Panc1 (cell line): Measurements from ENCODE around the gene GPR12.

ENCODE experiments used
- SIN3A ChIP-seq: IDR thresholded peaks from 2 replicates; pipeline ENCODE4 v1.6.1; 2012; ENCODE audit warnings: low read depth, mild to moderate bottlenecking, low read length, moderate library complexity, borderline replicate concordance; ENCODE audit not compliant: insufficient read depth
- TF ChIP-seq, protein P1 (sequence below): fragments of 450-650 bp; IDR thresholded peaks from 2 replicates; pipeline ENCODE4 v1.5.1; 2017; ENCODE audit warnings: mild to moderate bottlenecking

DNA sequence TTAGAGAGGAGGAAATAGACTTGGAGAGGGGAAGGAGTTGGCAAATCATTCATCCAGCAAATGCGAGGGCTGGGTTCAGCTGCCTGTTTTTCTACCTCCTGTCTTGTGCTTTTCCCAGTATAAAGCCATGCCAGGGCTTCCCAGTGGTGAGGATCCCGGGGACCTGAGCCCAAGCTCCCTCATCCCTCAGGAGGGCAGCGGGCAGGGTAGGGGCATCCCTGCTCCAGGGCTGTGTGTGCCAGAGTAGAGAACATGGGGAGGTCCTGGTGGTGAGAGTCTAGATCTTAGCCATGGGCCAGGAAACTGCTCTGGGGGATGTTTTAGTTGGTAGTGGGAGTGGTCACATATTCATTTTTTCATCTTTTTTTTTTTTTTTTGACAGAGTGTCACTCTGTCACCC, 43.6 kb downstream of the GPR12 start:
- TF ChIP-seq, protein P1, sequence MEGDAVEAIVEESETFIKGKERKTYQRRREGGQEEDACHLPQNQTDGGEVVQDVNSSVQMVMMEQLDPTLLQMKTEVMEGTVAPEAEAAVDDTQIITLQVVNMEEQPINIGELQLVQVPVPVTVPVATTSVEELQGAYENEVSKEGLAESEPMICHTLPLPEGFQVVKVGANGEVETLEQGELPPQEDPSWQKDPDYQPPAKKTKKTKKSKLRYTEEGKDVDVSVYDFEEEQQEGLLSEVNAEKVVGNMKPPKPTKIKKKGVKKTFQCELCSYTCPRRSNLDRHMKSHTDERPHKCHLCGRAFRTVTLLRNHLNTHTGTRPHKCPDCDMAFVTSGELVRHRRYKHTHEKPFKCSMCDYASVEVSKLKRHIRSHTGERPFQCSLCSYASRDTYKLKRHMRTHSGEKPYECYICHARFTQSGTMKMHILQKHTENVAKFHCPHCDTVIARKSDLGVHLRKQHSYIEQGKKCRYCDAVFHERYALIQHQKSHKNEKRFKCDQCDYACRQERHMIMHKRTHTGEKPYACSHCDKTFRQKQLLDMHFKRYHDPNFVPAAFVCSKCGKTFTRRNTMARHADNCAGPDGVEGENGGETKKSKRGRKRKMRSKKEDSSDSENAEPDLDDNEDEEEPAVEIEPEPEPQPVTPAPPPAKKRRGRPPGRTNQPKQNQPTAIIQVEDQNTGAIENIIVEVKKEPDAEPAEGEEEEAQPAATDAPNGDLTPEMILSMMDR, result no peak
- no peak for TF ChIP-seq SIN3A
